GM12801 (cell line): Measurements from ENCODE around the gene RRBP1.

ENCODE experiments used
- CTCF ChIP-seq: IDR thresholded peaks from one replicate; pipeline ENCODE4 v1.5.1; 2011; ENCODE audit warnings: control low read depth; ENCODE audit not compliant: insufficient read length; ENCODE audit errors: extremely low read depth

Gene RRBP1

GRCh38 chr20:17613328-17614175 is 68.5 kb downstream of the RRBP1 start:
- TF ChIP-seq CTCF, result no peak

GRCh38 chr20:17612992-17613327 is 69.1 kb downstream of the RRBP1 start:
- TF ChIP-seq CTCF, result no peak

GRCh38 chr20:17612287-17612991 is 69.6 kb downstream of the RRBP1 start:
- no peak for TF ChIP-seq CTCF

GRCh38 chr20:17611540-17612286 is 70.3 kb downstream of the RRBP1 start:
- TF ChIP-seq CTCF, result no peak

GRCh38 chr20:17611290-17611539 is 70.8 kb downstream of the RRBP1 start:
- TF ChIP-seq CTCF, result no peak

GRCh38 chr20:17610566-17611289 is 71.3 kb downstream of the RRBP1 start:
- TF ChIP-seq CTCF, result no peak
